Activated T-helper 9 cell treated with anti-CD3 and anti-CD28 coated beads, Interleukin-2, amount 50 U/mL, for 16 hours (primary cell): ENCODE measurements around the gene ELP5.

Experiments
- DNase-seq: peaks from one replicate; pipeline ENCODE4 v3.0.0-alpha.2; 2020; ENCODE audit warnings: low read depth

The ELP5 gene

DNA sequence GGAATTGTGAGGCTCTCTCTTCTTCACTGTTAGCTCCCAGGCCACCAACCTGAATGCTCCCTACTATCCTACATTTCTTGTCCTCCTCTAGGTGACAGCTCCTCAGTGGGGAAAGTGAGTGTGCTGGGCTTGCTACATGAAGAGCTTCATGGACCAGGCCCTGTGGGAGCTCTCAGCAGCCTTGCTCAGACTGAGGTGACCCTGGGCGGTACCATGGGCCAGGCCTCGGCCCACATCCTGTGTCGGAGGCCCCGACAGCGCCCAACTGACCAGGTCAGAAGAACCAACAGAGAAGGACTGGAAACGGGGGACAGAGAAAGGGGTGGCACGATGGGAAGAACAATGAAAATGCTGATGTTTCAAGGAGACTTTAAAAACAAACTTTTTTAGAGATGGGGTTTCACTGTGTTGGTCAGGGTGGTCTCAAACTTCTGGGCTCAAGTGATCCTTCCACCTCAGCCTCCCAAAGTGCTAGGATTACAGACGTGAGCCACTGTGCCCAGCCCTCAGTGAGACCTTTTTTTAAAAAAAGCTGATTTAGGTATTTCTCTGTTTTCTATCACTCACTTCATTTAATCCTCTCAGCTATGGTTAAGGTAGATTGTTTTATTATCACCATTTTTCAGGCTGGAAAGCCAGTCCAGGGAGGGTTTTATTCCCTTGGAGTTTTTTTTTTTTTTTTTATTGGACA is 4.9 kb downstream of the ELP5 start:
- no peak for DNase-seq

- DNase-seq = no peak
Measured at GRCh38 chr17:7258731-7259554, 6.9 kb downstream of the ELP5 start.

GRCh38 chr17:7259555-7259889 is 7.5 kb downstream of the ELP5 start:
- no peak for DNase-seq

DNA sequence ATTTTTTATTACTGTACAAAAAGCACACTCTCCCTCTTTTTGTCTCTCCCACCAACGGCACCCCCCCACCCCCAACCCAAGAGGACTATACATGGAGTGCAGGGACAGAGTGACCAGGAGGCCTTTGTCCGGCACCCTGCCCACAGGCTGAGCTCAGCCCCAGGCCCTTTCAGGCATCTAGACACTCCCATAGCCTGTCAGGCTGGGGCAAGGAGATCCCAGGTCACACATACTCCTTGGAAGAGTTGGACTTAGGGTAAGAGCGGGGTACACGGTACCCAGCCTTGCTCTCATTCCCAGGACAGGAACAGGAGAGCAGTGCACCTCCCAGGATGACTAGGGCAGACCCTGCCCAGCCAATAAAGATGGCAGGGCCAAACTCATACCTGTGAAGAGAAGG is 8.1 kb downstream of the ELP5 start:
- DNase-seq = no peak

GRCh38 chr17:7260651-7261378 is 8.8 kb downstream of the ELP5 start:
- DNase-seq = no peak

DNA sequence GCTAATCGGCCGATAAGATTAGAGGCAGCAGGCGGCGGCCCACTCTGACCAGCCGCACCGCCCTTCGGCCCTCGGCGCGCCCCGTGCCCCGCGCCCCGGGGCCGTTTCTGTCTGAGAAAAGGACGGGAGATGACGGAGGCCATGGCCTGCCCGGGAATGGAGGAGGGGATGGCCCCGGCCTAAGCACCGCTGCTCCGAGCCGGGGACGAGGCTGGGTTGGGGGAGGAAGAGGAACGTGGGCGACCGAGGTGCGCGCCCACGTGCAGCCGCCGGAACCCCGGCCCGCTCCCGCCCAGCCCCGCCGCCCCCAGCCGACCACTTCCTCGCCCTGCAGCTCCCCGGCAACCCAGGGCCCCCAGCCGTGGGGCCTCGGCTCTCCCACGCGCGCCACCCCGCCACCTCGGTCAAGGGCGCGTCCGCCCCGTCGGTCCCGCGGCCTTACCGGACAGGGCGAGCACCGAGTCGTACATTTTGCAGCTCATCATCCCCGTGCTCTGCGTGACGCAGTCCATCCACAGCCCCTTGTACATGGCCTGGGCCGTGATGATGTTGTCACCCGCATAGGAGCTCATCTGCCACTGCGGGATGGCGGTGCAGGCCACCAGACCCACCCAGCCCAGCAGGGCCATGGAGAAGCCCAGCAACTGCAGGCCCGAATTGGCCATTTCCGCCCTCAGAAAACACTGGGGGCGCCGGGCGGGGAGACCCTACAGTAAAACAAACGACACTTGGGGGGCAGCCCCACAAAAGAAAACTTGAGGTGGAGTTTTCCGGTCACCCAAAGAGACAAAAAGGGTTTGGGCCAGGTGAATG is 9.6 kb downstream of the ELP5 start:
- DNase-seq = no peak

DNA sequence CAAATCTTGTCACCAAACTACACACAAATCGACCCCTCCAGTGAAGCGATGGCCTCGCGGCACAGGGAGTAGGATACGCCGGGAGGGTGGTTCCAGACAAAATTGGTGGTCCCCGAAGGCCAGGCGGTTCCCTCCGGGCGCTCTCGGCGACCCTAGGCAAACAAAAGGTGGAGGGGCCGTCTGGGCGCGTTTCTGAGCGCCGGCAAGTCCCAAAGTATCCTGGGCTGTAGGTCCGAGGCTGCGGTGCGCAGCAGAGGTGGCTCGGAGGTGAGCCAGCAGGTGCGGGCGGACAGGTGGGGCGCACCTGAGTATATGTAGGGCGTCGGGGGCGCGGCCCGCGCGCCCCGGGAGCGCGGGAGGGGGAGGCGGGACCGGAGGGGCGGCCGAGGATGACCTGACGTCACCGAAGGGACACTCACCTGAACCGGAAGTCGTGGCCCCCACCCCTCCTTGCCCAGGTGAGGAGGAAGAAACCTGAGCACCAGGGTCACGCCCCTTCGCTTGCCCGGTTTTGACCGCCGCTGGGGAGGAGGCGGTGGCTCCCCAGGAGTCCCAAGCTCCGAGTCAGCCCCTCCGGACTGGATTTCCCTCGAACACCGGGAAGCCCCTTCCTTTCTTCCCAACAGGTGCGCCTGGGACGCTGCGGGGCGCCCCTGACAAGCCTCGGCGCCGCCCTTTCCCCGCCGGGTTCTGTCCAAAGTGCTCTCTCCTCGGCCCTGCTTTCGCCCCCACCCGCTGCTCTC is 10.3 kb downstream of the ELP5 start, which contains the start of gene CLDN7:
Gene CLDN7 (minus strand): TSS at position 287 of the 743 bp plus-strand sequence. CDS start 435 bp downstream, outside the sequence.
- no peak for DNase-seq

- DNase-seq = no peak
Measured at GRCh38 chr17:7262935-7263800, 11.2 kb downstream of the ELP5 start.

DNA sequence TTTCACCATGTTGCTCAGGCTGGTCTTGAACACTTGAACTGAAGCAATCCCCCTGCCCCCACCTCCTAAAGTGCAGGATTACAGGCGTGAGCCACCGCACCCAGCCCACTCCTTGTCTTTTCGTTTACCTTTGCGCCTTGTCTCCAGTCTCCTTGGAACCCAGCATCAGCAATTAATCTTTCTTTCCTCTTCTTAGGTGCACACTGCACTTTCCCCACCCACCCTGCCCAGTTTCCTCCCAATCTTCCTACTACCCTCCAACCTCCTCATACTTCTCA is 11.7 kb downstream of the ELP5 start:
- DNase-seq = no peak

DNA sequence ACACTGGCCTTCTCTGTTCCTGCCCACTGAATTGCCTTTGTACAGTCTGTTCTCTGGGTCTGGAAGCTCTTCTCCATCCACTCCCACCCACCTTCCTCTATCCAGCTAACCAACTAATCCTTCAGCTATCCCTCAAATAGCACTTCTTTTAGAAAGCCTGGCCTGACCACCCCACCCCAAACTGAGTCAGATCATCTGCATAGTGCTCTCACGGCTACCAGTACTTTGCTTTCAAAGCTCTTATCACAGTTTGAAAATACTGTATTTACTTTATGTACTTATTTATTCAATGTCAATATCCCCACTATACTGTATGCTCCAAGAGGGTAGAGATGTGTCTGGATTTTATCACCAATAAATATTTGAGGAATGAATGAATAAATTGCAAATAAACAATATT is 14.8 kb downstream of the ELP5 start:
- no peak for DNase-seq

DNA sequence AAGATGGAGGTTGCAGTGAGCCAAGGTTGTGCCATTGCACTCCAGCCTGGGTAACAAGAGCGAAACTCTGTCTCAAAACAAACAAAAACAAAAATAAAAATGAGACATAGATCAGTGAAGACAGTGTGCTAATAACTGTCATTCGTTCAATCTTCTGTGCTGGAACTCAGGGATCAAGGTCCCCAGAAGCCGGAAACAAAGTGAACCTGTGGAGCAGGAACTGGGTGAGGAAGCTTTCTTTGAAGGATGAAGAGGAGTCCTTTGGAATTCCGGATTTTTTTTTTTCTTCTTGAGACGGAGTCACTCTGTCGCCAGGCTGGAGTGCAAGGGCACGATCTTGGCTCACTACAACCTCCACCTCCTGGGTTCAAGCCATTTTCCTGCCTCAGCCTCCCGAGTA is 27.4 kb downstream of the ELP5 start:
- DNase-seq = no peak

DNA sequence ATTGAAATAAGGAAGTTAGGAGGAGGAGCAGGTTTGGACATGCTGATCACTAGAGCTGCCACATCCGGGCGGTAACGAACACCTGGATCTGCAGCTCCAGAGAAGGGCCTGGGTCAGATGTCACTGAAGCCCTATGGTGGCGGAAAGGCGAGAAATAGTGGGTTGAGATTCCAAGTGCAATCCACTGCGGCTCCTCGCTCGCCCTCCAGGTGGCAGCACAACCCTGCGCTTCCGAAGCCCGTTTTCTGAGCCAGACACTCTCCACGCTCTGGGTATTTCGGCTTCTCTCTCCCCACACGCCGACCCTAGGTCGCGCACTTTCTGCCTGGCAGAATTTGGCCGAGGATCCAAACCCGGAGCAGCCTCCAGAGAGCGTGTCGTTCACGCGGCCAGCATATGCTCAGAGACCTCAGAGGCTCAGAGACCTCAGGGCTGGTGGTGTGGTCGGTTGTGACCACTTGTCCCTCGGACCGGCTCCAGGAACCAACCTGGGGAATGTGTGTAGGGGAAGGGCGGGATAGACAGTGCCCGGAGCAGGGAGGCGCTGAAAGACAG is 28.6 kb downstream of the ELP5 start:
- DNase-seq = peak; percentile 79

- peak; percentile 80 for DNase-seq
Measured at GRCh38 chr17:7281074-7281952, 29.3 kb downstream of the ELP5 start, which contains the start of gene SLC2A4. Gene SLC2A4 (plus strand): TSS chr17:7281718. CDS start chr17:7281935, 217 bp downstream.

- DNase-seq = no peak
Measured at GRCh38 chr17:7281953-7282751, 30.1 kb downstream of the ELP5 start.

DNA sequence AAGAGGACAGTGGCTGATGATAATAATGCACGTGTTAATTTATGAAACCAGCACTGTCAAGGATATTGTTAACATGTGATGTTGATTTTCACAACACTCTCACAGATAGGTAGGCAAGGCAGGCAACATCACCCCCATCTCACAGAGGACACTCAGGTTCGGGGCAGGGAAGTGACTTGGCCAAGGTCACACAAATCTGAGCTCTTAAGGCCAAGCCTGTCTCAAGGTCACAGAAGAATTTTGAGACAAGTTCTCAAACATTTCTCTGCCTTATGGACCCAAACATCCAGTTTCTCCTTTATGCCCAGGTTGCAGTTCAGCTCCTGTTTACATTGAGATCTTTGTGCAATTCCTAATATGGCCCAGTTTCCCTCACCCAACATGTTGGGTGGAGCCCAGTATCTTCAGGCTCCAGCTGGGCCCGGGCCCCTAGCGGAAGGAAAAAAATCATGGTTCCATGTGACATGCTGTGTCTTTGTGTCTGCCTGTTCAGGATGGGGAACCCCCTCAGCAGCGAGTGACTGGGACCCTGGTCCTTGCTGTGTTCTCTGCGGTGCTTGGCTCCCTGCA is 30.8 kb downstream of the ELP5 start:
- no peak for DNase-seq

GRCh38 chr17:7283471-7284216 is 31.6 kb downstream of the ELP5 start:
- no peak for DNase-seq

DNA sequence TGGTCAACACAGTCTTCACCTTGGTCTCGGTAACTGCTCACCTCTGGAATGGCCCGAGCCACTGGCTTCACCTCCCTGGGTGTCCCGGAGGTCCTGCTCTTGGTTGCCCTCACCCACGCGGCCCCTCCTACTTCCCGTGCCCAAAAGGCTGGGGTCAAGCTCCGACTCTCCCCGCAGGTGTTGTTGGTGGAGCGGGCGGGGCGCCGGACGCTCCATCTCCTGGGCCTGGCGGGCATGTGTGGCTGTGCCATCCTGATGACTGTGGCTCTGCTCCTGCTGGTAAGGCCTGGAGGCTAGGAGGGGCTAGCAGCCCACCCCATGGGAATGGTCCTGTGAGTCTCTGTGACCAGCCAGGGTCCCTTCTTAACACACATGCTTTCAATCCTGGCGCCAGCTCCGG is 32.9 kb downstream of the ELP5 start:
- no peak for DNase-seq
